Osteocyte (in vitro differentiated cells): ENCODE results near the gene ABLIM2. TPM values are rescaled to one million over a fixed set of nuclear protein-coding genes. Genes with fewer than 3 reads are reported as not detected.

Source experiments
- DNase-seq: peaks from one replicate; pipeline ENCODE4 v3.0.0; 2021; ENCODE audit warnings: mixed read lengths; ENCODE audit not compliant: unreplicated experiment; ENCODE audit errors: extremely low spot score
- H3K27ac Mint-ChIP-seq: one replicate; pipeline ENCODE4 v1.8.0; 2021; ENCODE audit warnings: mild to moderate bottlenecking, mixed read lengths; ENCODE audit not compliant: unreplicated experiment
- H3K27me3 Mint-ChIP-seq: one replicate; pipeline ENCODE4 v1.8.0; 2021; ENCODE audit warnings: mixed read lengths; ENCODE audit not compliant: unreplicated experiment
- H3K36me3 Mint-ChIP-seq: one replicate; pipeline ENCODE4 v1.8.0; 2021; ENCODE audit warnings: mixed read lengths; ENCODE audit not compliant: unreplicated experiment
- H3K4me1 Mint-ChIP-seq: one replicate; pipeline ENCODE4 v1.8.0; 2021; ENCODE audit warnings: mixed read lengths; ENCODE audit not compliant: unreplicated experiment
- H3K4me3 Mint-ChIP-seq: one replicate; pipeline ENCODE4 v1.8.0; 2021; ENCODE audit warnings: mild to moderate bottlenecking, moderate library complexity, mixed read lengths; ENCODE audit not compliant: unreplicated experiment
- H3K9me3 Mint-ChIP-seq: one replicate; pipeline ENCODE4 v1.8.0; 2021; ENCODE audit warnings: mixed read lengths; ENCODE audit not compliant: unreplicated experiment
- CTCF ChIP-seq: fragments of 200-600 bp; sonication (generic); IDR thresholded peaks from 2 replicates; pipeline ENCODE4 v1.5.0; 2021; ENCODE audit warnings: antibody characterized with exemption, mild to moderate bottlenecking, moderate library complexity
- total RNA-seq: library from RNA; stranded (reverse); gene quantifications from 2 replicates; pipeline ENCODE4 v1.2.1, GENCODE V29; 2021

The ABLIM2 gene
- total RNA-seq, 1 donor from 2014 or later: 0.24 TPM

GRCh38 chr4:8037150-8037769 lies 121.4 kb downstream of the ABLIM2 start:
- Mint-ChIP-seq H3K4me1 (peaks cover 10% of the 10 kb centered on the region), H3K36me3 (no peaks in the 10 kb centered on the region), H3K9me3 (no peaks in the 10 kb centered on the region), H3K27ac (no peak overlapping the region), H3K4me3 (no peak overlapping the region), H3K27me3 (peaks cover 30% of the 10 kb centered on the region)
- DNase-seq: no peak
- TF ChIP-seq CTCF: no peak

DNA sequence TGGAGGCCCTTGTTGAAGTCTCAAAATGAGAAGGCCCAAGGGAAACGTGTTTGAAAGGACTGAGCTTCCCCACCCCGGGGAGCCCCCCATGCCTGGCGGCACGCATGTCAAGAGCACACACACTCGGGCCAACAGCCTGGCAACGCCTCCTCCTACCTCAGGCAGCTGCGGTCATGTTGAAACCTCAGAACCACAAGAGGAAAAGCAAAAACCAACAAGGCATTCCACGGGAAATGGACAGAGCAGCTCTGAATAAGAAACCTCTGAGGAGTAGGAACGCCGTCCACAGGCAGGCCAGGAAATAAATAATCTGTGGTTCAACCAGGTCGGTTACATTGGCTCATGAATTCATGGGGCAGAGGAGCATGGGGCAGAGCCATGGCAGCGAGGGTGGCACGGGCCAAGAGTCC lies 123.2 kb downstream of the ABLIM2 start:
- Mint-ChIP-seq H3K9me3 (no peaks in the 10 kb centered on the region), H3K4me1 (peaks cover 10% of the 10 kb centered on the region), H3K4me3 (no peak overlapping the region), H3K27ac (peak overlapping the region; percentile 28), H3K27me3 (peaks cover 34% of the 10 kb centered on the region), H3K36me3 (no peaks in the 10 kb centered on the region)
- TF ChIP-seq CTCF: no peak
- DNase-seq: no peak

DNA sequence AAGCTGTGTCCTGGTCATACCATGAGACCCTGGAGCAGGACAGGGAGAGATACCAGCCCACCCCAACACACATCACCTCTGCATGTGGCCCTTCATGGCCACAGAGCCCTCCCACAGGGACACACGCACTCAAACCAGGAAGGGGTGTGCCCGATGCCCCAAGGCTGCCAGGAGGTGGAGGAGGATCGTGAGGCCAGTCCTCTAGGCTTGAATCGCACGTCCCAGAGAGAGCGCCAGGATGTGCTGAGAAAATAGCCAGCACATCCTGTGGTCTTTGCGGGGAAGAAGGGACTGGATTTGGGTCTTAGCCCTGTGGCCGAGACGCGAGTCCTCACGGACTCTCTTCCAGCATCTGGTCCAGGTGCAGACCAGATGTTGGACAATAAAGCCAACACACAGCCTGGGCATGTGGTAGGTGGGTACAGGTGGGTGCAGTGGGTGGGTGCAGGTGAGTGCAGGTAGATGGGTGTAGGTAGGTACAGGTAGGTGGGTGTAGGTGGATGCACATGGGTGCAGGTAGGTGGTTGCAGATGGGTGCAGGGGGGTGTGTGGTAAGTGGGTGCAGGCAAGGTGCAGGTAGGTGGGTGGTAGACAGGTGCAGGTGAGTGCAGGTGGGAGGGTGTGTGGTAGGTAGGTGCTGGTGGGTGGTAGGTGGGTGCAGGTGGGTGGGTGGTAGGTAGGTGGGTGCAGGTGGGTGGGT lies 124.6 kb downstream of the ABLIM2 start:
- Mint-ChIP-seq H3K4me3 (no peak overlapping the region), H3K36me3 (no peaks in the 10 kb centered on the region), H3K9me3 (no peaks in the 10 kb centered on the region), H3K4me1 (peaks cover 10% of the 10 kb centered on the region), H3K27me3 (peaks cover 35% of the 10 kb centered on the region), H3K27ac (no peak overlapping the region)
- no peak for TF ChIP-seq CTCF
- no peak for DNase-seq

DNA sequence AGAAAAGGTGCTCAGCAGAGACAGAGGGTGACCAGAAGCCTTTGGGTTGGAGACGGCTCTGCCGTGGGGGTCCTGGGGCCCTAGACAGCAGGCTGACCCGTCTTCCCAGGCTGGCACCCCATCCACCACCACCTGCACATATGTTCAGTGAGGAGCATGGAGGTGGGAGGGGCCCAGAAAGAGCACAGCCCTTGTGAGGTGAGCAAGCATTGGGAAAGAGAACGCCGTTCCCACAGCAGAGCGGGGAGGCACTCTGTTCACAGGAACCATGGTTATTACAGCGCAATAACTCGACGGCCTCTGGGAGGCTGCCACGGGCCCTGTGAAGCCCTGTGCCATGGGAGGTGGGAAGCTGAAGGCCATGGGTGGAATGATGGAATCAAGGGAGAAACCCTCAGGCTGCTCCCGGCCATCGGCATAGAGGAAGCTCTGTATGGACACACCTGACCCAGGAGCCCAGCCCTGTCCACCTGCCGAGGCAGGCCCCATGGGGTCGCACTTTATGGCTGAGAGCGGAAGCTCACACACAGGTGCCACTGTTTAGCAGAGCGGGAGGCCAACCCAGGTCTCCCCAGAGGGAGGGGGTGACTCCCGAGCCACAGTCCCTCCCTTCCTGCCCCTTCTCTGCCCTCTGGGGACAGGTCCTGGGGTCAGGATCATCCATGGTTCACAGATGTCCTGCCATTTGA lies 125.4 kb downstream of the ABLIM2 start:
- Mint-ChIP-seq H3K27me3 (peaks cover 33% of the 10 kb centered on the region), H3K27ac (no peak overlapping the region), H3K9me3 (no peaks in the 10 kb centered on the region), H3K36me3 (no peaks in the 10 kb centered on the region), H3K4me1 (peaks cover 10% of the 10 kb centered on the region), H3K4me3 (no peak overlapping the region)
- no peak for DNase-seq
- TF ChIP-seq CTCF: no peak

GRCh38 chr4:8032381-8032780 lies 126.2 kb downstream of the ABLIM2 start:
- Mint-ChIP-seq H3K27ac (no peak overlapping the region), H3K4me1 (peaks cover 10% of the 10 kb centered on the region), H3K4me3 (no peak overlapping the region), H3K27me3 (peaks cover 34% of the 10 kb centered on the region), H3K9me3 (no peaks in the 10 kb centered on the region), H3K36me3 (no peaks in the 10 kb centered on the region)
- no peak for DNase-seq
- TF ChIP-seq CTCF: no peak
